ENCODE measurements around the gene SOCS1. TPM values are rescaled to one million over a fixed set of nuclear protein-coding genes. Genes with fewer than 3 reads are reported as not detected.

Gene SOCS1
- total and polyA plus RNA-seq, 9 of the 15 experiments (the other 6 are each of a cell fraction or from before 2014, with no cell fraction given), result 0.04 to 7.5 (median 2.3) TPM

- H3K27ac ChIP-seq (ENCODE audit: extremely low read depth, low read depth, low read length), result no peak overlapping the region
- H3K27me3 ChIP-seq (ENCODE audit: control insufficient read depth in 2 of 2, insufficient read depth in 2 of 2, low read length in 2 of 2), result no peaks in the 10 kb centered on the region; a peak in 1 of 5 replicates
- WGBS (ENCODE audit: insufficient coverage, low coverage, missing lambda C conversion rate), result 53% methylated on average over 16 of the region's 16 CpGs
- CTCF ChIA-PET (ENCODE audit: low intra/inter-chr PET ratio), result no interaction called here
- H3K4me2 ChIP-seq (ENCODE audit: insufficient read depth, low read length), result no peak overlapping the region
- peaks cover 18% of the 10 kb centered on the region for H3K9me3 ChIP-seq (replicated peaks; ENCODE audit: control insufficient read depth, insufficient read depth, low read depth, low read length)
- DNase-seq (ENCODE audit: extremely low read depth in 1 of 4, low spot score in 3 of 4), result no peak
- H3K4me3 ChIP-seq, result no peak overlapping the region
- in situ Hi-C loops (cut with MboI), result no loop called here
- no peak for FAIRE-seq
- H3K9ac ChIP-seq (ENCODE audit: insufficient read depth in 1 of 2, low read depth in 2 of 2, low read length in 2 of 2), result peak overlapping the region in 1 of 2 experiments; percentile 70; a peak in 2 of 4 replicates
- H3K36me3 ChIP-seq (ENCODE audit: control insufficient read depth, insufficient read depth, low read length), result no peaks in the 10 kb centered on the region
- peaks cover 10 to 36% of the 10 kb centered on the region in 2 experiments; a peak in 2 of 5 replicates for H3K4me1 ChIP-seq (replicated peaks in 1 of 2; ENCODE audit: control insufficient read depth in 2 of 2, insufficient read depth in 2 of 2, low read length in 2 of 2)
- ATAC-seq, result peak; percentile 57; the same call in 2 of the 3 replicates
- H3K79me2 ChIP-seq (ENCODE audit: control insufficient read depth, insufficient read depth, low read length), result no peaks in the 10 kb centered on the region
- no peaks in the 10 kb centered on the region for H3K9me1 ChIP-seq (ENCODE audit: control insufficient read depth, insufficient read depth, low read length)
- intact Hi-C loops (cut with micrococcal nuclease), result no loop called here
- H2AFZ ChIP-seq (ENCODE audit: low read depth, low read length), result no peak overlapping the region
- POLR2A ChIA-PET, result interaction anchor here (0.8 to 1.1 kb wide), 4 partner anchors 9 to 19 kb away, joined by 3 to 4 read pairs (median 4); no protein-coding TSS in a partner anchor
- no peaks in the 10 kb centered on the region for H4K20me1 ChIP-seq (replicated peaks; ENCODE audit: control insufficient read depth, insufficient read depth, low read length)
- no TSS peak for BruUV-seq (replicated peaks)
- TF ChIP-seq GABPB2 (CRISPR knock-in tag; conservative IDR thresholded peaks at IDR 0.05) (no peak), KDM1A (IDR thresholded peaks at IDR 0.05) (peak in 1 of 2 experiments; percentile 75; a peak in 2 of 4 replicates), MECOM (CRISPR knock-in tag; IDR thresholded peaks at IDR 0.05) (no peak), KAT2B (IDR thresholded peaks at IDR 0.05; ENCODE audit: low read depth, low read length) (no peak), RB1 (IDR thresholded peaks at IDR 0.05; ENCODE audit: low read depth) (no peak), SPI1 (IDR thresholded peaks at IDR 0.05; ENCODE audit: borderline replicate concordance, low read depth, low read length) (no peak), RBM22 (IDR thresholded peaks at IDR 0.05; ENCODE audit: low read depth, low read length, poor library complexity, severe bottlenecking) (no peak), FOXK1 (CRISPR knock-in tag; IDR thresholded peaks at IDR 0.05; ENCODE audit: borderline replicate concordance) (no peak), RBBP5 (IDR thresholded peaks at IDR 0.05; ENCODE audit: borderline replicate concordance, insufficient read depth, low read length, poor library complexity, severe bottlenecking) (peak; percentile 32), ZNF764 (CRISPR knock-in tag; IDR thresholded peaks at IDR 0.05; ENCODE audit: low read depth) (no peak), XRCC3 (IDR thresholded peaks at IDR 0.05) (no peak), TCF7 (IDR thresholded peaks at IDR 0.05; ENCODE audit: borderline replicate concordance) (no peak), E2F6 (IDR thresholded peaks at IDR 0.05; ENCODE audit: borderline replicate concordance in 1 of 2, extremely low read depth in 1 of 2, insufficient read depth in 1 of 2, insufficient read length in 1 of 2, low read depth in 1 of 2, low read length in 1 of 2, poor library complexity in 1 of 2, severe bottlenecking in 1 of 2) (peak in 1 of 2 experiments; percentile 21), RCOR1 (IDR thresholded peaks at IDR 0.05; ENCODE audit: borderline replicate concordance in 1 of 2, low read depth in 2 of 2, low read length in 2 of 2) (0 out of 4 replicates have a peak, but pooled peaks of 1 of the 2 experiments have one; percentile 18), ZBTB9 (CRISPR knock-in tag; IDR thresholded peaks at IDR 0.05) (no peak)
- TF ChIP-seq, protein P1, sequence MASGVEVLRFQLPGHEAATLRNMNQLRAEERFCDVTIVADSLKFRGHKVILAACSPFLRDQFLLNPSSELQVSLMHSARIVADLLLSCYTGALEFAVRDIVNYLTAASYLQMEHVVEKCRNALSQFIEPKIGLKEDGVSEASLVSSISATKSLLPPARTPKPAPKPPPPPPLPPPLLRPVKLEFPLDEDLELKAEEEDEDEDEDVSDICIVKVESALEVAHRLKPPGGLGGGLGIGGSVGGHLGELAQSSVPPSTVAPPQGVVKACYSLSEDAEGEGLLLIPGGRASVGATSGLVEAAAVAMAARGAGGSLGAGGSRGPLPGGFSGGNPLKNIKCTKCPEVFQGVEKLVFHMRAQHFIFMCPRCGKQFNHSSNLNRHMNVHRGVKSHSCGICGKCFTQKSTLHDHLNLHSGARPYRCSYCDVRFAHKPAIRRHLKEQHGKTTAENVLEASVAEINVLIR (CRISPR knock-in tag; IDR thresholded peaks at IDR 0.05), result no peak
Measured at GRCh38 chr16:11211061-11211976, 44.7 kb downstream of the SOCS1 start.

All from K562 (cell line).